Panc1 (cell line): ENCODE data around the gene SOX12. TPM values are rescaled to one million over a fixed set of nuclear protein-coding genes. Genes with fewer than 3 reads are reported as not detected.

Source experiments
- ATAC-seq: fragments of 200-7000 bp; cut with Tn5 transposase; 2 replicates; pipeline ENCODE4 v1.9.1; 2020; ENCODE audit warnings: mild to moderate bottlenecking, moderate library complexity
- BruUV-seq: library from RNA; stranded (reverse); fragments of 400-500 nt; replicated peaks from 2 replicates; lab custom pipeline; 2021; lab: Mats Ljungman, UMichigan
- CTCF ChIA-PET: fragments of 300-600 bp; sonication (Branson Sonifier 250); formaldehyde crosslinking; loops from one replicate; lab custom pipeline; 2022; ENCODE audit warnings: antibody characterized with exemption; lab: Charles Lee
- POLR2A ChIA-PET: fragments of 300-600 bp; sonication (Branson Sonifier 250); formaldehyde crosslinking; loops from one replicate; lab custom pipeline; 2022; ENCODE audit warnings: antibody characterized with exemption; lab: Charles Lee
- DNase-seq: peaks from one replicate; pipeline ENCODE4 v3.0.0-alpha.2; 2010; ENCODE audit warnings: low read depth, low spot score
- H3K27ac ChIP-seq: 2 replicates; pipeline ENCODE4 v1.5.1; 2011; ENCODE audit warnings: mild to moderate bottlenecking, low read length, inconsistent platforms
- H3K27me3 ChIP-seq: fragments of 200-500 bp; sonication (Bioruptor generic); 2 replicates; pipeline ENCODE4 v1.6.0; 2014; ENCODE audit warnings: low read length, inconsistent platforms; ENCODE audit not compliant: control insufficient read depth, insufficient read depth
- H3K36me3 ChIP-seq: fragments of 200-500 bp; sonication (Bioruptor generic); 2 replicates; pipeline ENCODE4 v1.5.1; 2014; ENCODE audit warnings: inconsistent platforms, mild to moderate bottlenecking, low read length, moderate library complexity; ENCODE audit not compliant: control insufficient read depth, insufficient read depth
- H3K4me1 ChIP-seq: 2 replicates; pipeline ENCODE4 v1.5.1; 2011; ENCODE audit warnings: inconsistent platforms, mild to moderate bottlenecking, low read length, moderate library complexity; ENCODE audit not compliant: control insufficient read depth, insufficient read depth
- H3K4me3 ChIP-seq, 2 experiments: 2 replicates each; pipeline ENCODE4 v1.5.1; 2011 to 2012; ENCODE audit warnings: low read depth in 2 of 2, low read length in 2 of 2, mild to moderate bottlenecking in 2 of 2, inconsistent platforms in 1 of 2, moderate library complexity in 1 of 2
- H3K9me3 ChIP-seq: fragments of 200-500 bp; sonication (Bioruptor generic); 2 replicates; pipeline ENCODE4 v1.5.1; 2014; ENCODE audit warnings: low read depth, mild to moderate bottlenecking, inconsistent platforms, low read length, moderate library complexity; ENCODE audit not compliant: control insufficient read depth, insufficient read depth
- CTCF ChIP-seq: fragments of 450-650 bp; IDR thresholded peaks from 2 replicates; pipeline ENCODE4 v1.5.1; 2017; ENCODE audit warnings: mild to moderate bottlenecking
- POLR2AphosphoS5 ChIP-seq: IDR thresholded peaks from 2 replicates; pipeline ENCODE4 v1.6.1; 2012; ENCODE audit warnings: mild to moderate bottlenecking, low read depth, low read length, moderate library complexity
- REST ChIP-seq, 2 experiments: IDR thresholded peaks; 2 replicates each; pipeline ENCODE4 v1.6.1; 2011 to 2012; ENCODE audit warnings: low read depth in 2 of 2, control low read depth in 1 of 2, low read length in 1 of 2, mild to moderate bottlenecking in 1 of 2, moderate library complexity in 1 of 2; ENCODE audit not compliant: insufficient read depth in 1 of 2
- SIN3A ChIP-seq: IDR thresholded peaks from 2 replicates; pipeline ENCODE4 v1.6.1; 2012; ENCODE audit warnings: low read depth, mild to moderate bottlenecking, low read length, moderate library complexity, borderline replicate concordance; ENCODE audit not compliant: insufficient read depth
- TCF7L2 ChIP-seq: IDR thresholded peaks from 2 replicates; pipeline ENCODE4 v1.6.1; 2011; ENCODE audit warnings: mild to moderate bottlenecking, low read depth, low read length, inconsistent platforms
- in situ Hi-C: cut with HindIII; loops from 2 replicates; pipeline ENCODE4 v1.10.0; 2016; ENCODE audit warnings: low sequenced_read_pairs, low pct_unique_long_range_greater_than_20kb
- intact Hi-C: fragments of 100-400 bp; cut with micrococcal nuclease; formaldehyde crosslinking; loops from one replicate; pipeline ENCODE4 v1.10.0; 2022; ENCODE audit not compliant: unreplicated experiment
- total RNA-seq: library from RNA; stranded (reverse); gene quantifications from one replicate; pipeline ENCODE4 v1.2.1, GENCODE V29; 2021; ENCODE audit not compliant: unreplicated experiment

The SOX12 gene
- total RNA-seq, 1 experiment from 2014 or later: 48.6 TPM

GRCh38 chr20:328027-328974, 2.9 kb downstream of the SOX12 start:
- H3K27ac ChIP-seq: peak overlapping the region; percentile 87
- TF ChIP-seq SIN3A: no peak
- TF ChIP-seq REST (IDR thresholded peaks at IDR 0.05; ENCODE audit: insufficient read depth in 1 of 2, low read depth in 2 of 2, low read length in 1 of 2): no peak
- TF ChIP-seq POLR2AphosphoS5: no peak; the same call in none of the 2 replicates
- TF ChIP-seq CTCF: no peak
- no peak for TF ChIP-seq TCF7L2
- H3K4me3 ChIP-seq: peak overlapping the region; percentile 74 to 79
- ATAC-seq: no peak
- no peaks in the 10 kb centered on the region; the same call in 1 of the 2 replicates for H3K36me3 ChIP-seq
- BruUV-seq: no TSS peak
- ChIA-PET CTCF (no interaction called here), POLR2A (interaction anchor here (0.7 kb wide), 3 partner anchors 16 to 89 kb away, joined by 8 to 9 read pairs (median 8); no protein-coding TSS in a partner anchor)
- DNase-seq: no peak
- in situ Hi-C loops: no loop called here
- peaks cover 27% of the 10 kb centered on the region for H3K4me1 ChIP-seq
- intact Hi-C loops: no loop called here
- no peaks in the 10 kb centered on the region for H3K9me3 ChIP-seq
- no peaks in the 10 kb centered on the region for H3K27me3 ChIP-seq

DNA sequence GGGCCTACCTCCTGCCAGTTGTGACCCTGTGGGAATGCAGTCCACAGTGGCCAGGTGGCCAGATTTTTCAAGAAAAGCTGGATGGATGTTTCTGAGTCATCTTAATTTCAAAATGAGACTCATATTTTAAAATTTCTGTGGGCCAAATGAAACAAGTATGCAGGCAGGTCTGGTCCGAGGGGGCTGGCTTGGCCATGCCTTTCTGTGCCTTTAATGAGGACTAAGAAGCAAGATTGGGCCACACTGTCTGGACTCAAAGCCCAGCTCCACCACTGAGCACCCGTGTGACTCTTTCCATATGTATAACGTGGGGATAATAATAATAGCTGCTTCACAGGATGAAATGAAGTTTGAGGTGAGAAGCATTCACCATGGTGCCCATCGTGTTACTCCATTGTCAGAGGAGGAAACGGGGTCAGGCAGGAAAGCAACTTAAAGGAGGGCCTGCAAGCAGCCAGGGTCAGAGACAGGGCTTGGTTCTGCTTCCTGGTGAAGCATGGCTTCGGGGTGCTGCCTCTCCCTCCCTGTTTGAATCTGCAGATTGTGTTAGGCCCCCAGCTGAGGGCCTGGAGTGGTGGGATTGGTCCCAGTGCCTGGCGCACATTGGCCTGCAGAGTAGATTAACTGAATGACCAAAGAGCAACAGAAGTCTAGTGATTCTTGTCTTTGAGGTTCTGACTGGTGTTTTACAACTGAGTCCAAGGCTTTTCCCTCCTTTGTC, 3.8 kb downstream of the SOX12 start:
- intact Hi-C loops (no loop called here), in situ Hi-C loops (no loop called here)
- Histone ChIP-seq H3K36me3 (no peaks in the 10 kb centered on the region; the same call in 1 of the 2 replicates), H3K9me3 (no peaks in the 10 kb centered on the region), H3K27ac (peak overlapping the region; percentile 71), H3K4me3 (peak overlapping the region; percentile 74 to 79), H3K27me3 (no peaks in the 10 kb centered on the region), H3K4me1 (peaks cover 22% of the 10 kb centered on the region)
- ATAC-seq (no peak), DNase-seq (no peak)
- ChIA-PET CTCF (no interaction called here), POLR2A (interaction anchor here (0.6 to 0.7 kb wide), 4 partner anchors 17 to 646 kb away, joined by 3 to 9 read pairs (median 6); no protein-coding TSS in a partner anchor)
- no TSS peak for BruUV-seq
- TF ChIP-seq CTCF (no peak), REST (IDR thresholded peaks at IDR 0.05; ENCODE audit: insufficient read depth in 1 of 2, low read depth in 2 of 2, low read length in 1 of 2) (no peak)
